Thyroid gland (tissue), 4 donors: ENCODE results near the gene THRB.

Experiments
- POLR2A ChIP-seq, 2 donors: fragments of 450-650 bp; IDR thresholded peaks; one replicate each; pipeline ENCODE4 v1.6.1; 2017; ENCODE audit warnings: antibody characterized with exemption in 2 of 2, mild to moderate bottlenecking in 2 of 2, moderate library complexity in 1 of 2
- TF ChIP-seq, protein P1 (sequence below), 6 experiments: fragments of 200-600 bp in 3 of 6; fragments of 450-650 bp in 3 of 6; sonication (generic) in 3 of 6; IDR thresholded peaks; one replicate each; pipeline ENCODE4 v1.5.1; 2016 to 2019; ENCODE audit warnings: antibody characterized with exemption in 6 of 6, mild to moderate bottlenecking in 2 of 6, inconsistent platforms in 1 of 6, moderate library complexity in 1 of 6

DNA sequence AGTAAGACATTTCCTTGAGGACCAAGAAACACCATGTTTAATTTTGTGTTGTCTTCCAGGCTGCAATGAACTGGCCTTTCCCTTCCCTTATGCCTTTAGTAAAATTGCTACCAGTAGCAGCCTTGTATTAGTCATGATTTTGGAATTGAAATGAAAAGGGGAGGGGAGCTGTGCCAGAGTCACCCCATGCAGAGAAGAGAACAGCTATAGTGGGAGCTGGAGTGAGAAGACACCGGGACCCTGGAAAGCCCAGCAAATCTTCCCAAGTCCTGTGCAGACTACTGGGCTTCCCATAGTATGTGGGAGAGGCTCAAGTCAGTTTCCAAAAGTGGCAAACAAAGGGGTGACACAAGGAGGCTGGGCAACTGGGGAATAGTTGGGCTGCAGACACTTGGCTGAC lies 371.1 kb downstream of the THRB start:
- no peak for TF ChIP-seq POLR2A (IDR thresholded peaks at IDR 0.05)
- TF ChIP-seq, protein P1, sequence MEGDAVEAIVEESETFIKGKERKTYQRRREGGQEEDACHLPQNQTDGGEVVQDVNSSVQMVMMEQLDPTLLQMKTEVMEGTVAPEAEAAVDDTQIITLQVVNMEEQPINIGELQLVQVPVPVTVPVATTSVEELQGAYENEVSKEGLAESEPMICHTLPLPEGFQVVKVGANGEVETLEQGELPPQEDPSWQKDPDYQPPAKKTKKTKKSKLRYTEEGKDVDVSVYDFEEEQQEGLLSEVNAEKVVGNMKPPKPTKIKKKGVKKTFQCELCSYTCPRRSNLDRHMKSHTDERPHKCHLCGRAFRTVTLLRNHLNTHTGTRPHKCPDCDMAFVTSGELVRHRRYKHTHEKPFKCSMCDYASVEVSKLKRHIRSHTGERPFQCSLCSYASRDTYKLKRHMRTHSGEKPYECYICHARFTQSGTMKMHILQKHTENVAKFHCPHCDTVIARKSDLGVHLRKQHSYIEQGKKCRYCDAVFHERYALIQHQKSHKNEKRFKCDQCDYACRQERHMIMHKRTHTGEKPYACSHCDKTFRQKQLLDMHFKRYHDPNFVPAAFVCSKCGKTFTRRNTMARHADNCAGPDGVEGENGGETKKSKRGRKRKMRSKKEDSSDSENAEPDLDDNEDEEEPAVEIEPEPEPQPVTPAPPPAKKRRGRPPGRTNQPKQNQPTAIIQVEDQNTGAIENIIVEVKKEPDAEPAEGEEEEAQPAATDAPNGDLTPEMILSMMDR (IDR thresholded peaks at IDR 0.05): no peak
